ENCODE measurements around the gene MAD2L2. TPM values are rescaled to one million over a fixed set of nuclear protein-coding genes. Genes with fewer than 3 reads are reported as not detected.

MAD2L2 gene
- total and polyA plus RNA-seq, 9 of the 15 experiments (the other 6 are each of a cell fraction or from before 2014, with no cell fraction given): 12.4 to 286 (median 143) TPM

- TF ChIP-seq HDGF (IDR thresholded peaks at IDR 0.05): peak; percentile 94
- peak; percentile 41; the same call in 1 of the 2 replicates for TF ChIP-seq PHB2 (IDR thresholded peaks at IDR 0.05; ENCODE audit: low read depth)
- TF ChIP-seq ZKSCAN1 (IDR thresholded peaks at IDR 0.05; ENCODE audit: low read depth, low read length): no peak
- TF ChIP-seq MCM3 (IDR thresholded peaks at IDR 0.05): peak; percentile 21; the same call in 1 of the 2 replicates
- no peak for TF ChIP-seq NRF1 (conservative IDR thresholded peaks at IDR 0.05 in 1 of 2, IDR thresholded peaks at IDR 0.05 in 1 of 2)
- TF ChIP-seq ZBTB11 (CRISPR knock-in tag; IDR thresholded peaks at IDR 0.05): no peak
- TF ChIP-seq CHD2 (IDR thresholded peaks at IDR 0.05; ENCODE audit: low read depth, low read length): no peak
- TF ChIP-seq TBL1XR1 (IDR thresholded peaks at IDR 0.05; ENCODE audit: low read length in 2 of 2): no peak
- TF ChIP-seq CEBPG (CRISPR knock-in tag; IDR thresholded peaks at IDR 0.05): no peak
- no peak for TF ChIP-seq CEBPG (tag; conservative IDR thresholded peaks at IDR 0.05 in 1 of 2, IDR thresholded peaks at IDR 0.05 in 1 of 2)
- peak; percentile 87; the same call in 1 of the 2 replicates for TF ChIP-seq HLTF (IDR thresholded peaks at IDR 0.05)
- TF ChIP-seq TAL1 (IDR thresholded peaks at IDR 0.05): 0 out of 2 replicates have a peak, but pooled peaks have one; percentile 6
- TF ChIP-seq TOE1 (IDR thresholded peaks at IDR 0.05; ENCODE audit: borderline replicate concordance): peak; percentile 38; the same call in 1 of the 2 replicates
- TF ChIP-seq TOE1 (CRISPR knock-in tag; IDR thresholded peaks at IDR 0.05; ENCODE audit: borderline replicate concordance, low read depth): no peak
- no peak for TF ChIP-seq STAT6 (CRISPR knock-in tag; IDR thresholded peaks at IDR 0.05)
These were observed 21.2 kb upstream of the MAD2L2 start (continued) for GRCh38 chr1:11701981-11702803.
